Measurements from ENCODE around the gene HHIP.

The HHIP gene

DNA sequence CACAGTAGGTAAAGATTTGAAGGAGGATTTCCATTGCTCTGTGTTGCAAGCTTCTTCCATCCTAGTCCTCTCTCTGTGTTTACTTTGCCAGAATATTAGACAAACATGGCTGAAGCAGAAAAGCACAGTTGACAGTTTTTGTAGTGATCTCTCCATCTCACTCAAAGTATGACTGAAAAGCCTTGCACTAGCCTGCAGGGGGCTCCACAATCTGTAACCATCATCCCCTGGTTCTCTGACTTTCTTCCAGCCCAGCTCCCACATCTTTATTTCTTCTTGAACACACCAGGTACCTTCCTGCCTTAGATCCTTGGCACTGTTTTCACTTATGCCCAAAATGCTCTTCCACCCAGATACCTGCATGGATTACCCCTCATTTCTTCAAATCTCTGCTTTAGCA, 34.1 kb upstream of the HHIP start:
- H3K27me3 ChIP-seq (ENCODE audit: insufficient read depth, low read length), result no peaks in the 10 kb centered on the region
- H3K79me2 ChIP-seq (ENCODE audit: insufficient read depth, low read length), result no peaks in the 10 kb centered on the region
- H3K4me3 ChIP-seq (ENCODE audit: low read depth, low read length, poor library complexity, severe bottlenecking), result no peak overlapping the region
- TF ChIP-seq EZH2 (IDR thresholded peaks at IDR 0.05; ENCODE audit: borderline replicate concordance, low read length), result no peak
- TF ChIP-seq, protein P1, sequence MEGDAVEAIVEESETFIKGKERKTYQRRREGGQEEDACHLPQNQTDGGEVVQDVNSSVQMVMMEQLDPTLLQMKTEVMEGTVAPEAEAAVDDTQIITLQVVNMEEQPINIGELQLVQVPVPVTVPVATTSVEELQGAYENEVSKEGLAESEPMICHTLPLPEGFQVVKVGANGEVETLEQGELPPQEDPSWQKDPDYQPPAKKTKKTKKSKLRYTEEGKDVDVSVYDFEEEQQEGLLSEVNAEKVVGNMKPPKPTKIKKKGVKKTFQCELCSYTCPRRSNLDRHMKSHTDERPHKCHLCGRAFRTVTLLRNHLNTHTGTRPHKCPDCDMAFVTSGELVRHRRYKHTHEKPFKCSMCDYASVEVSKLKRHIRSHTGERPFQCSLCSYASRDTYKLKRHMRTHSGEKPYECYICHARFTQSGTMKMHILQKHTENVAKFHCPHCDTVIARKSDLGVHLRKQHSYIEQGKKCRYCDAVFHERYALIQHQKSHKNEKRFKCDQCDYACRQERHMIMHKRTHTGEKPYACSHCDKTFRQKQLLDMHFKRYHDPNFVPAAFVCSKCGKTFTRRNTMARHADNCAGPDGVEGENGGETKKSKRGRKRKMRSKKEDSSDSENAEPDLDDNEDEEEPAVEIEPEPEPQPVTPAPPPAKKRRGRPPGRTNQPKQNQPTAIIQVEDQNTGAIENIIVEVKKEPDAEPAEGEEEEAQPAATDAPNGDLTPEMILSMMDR (IDR thresholded peaks at IDR 0.05; ENCODE audit: low read length), result peak; percentile 52; the same call in 1 of the 2 replicates
- H3K36me3 ChIP-seq (ENCODE audit: insufficient read depth, low read length), result no peaks in the 10 kb centered on the region
- no peaks in the 10 kb centered on the region for H3K9me3 ChIP-seq (ENCODE audit: low read length)
- H3K4me2 ChIP-seq (ENCODE audit: low read length), result no peak overlapping the region
- H3F3A ChIP-seq (ENCODE audit: insufficient read depth, low read length), result no peaks in the 10 kb centered on the region
- no peak overlapping the region for H3K27ac ChIP-seq (ENCODE audit: low read depth, low read length, poor library complexity, severe bottlenecking)
- H3K4me1 ChIP-seq (ENCODE audit: insufficient read depth, low read length, severe bottlenecking), result no peaks in the 10 kb centered on the region
- H3K9ac ChIP-seq (ENCODE audit: low read length), result no peak overlapping the region
- no peaks in the 10 kb centered on the region for H3K9me2 ChIP-seq (ENCODE audit: low read depth, low read length)
- H2AFZ ChIP-seq (ENCODE audit: low read length), result no peak overlapping the region
- no peaks in the 10 kb centered on the region for H4K20me1 ChIP-seq (ENCODE audit: insufficient read depth, low read length)

DNA sequence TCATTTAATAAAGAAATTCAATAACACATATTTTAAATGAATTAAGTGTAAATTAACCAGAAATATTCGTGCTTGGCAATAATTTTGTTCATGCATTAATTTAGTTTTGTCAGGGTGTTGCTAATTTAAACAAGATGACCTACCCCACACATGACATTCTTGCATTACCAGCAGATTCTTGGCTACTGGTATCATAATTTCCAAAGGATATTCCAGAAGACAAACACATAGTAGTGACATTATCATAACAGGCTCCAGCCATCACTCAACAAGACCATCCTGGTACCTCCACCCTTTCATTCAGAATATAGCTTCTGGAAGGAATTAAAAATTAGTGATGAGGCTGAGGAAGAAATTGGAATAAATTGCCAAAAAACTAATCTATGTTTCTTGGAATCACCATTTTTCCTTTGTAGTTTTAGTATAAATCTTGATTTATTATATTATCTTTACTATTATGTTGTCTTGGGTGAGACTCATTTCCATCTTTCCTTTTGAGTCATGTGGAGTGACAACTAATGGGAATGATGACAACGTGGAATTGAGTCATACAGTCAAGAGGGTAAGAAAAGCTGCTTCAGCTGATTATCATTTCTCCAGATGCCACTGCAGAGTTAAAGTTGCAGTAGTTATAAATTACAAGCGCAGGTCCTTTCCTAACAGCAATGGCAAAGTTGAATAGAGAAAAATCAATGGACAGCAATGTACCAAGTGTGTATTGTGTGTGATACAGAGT, 30.9 kb upstream of the HHIP start:
- H3K27ac ChIP-seq (ENCODE audit: low read depth, low read length, poor library complexity, severe bottlenecking), result no peak overlapping the region
- no peak overlapping the region for H3K4me2 ChIP-seq (ENCODE audit: low read length)
- no peak overlapping the region for H2AFZ ChIP-seq (ENCODE audit: low read length)
- no peaks in the 10 kb centered on the region for H3K79me2 ChIP-seq (ENCODE audit: insufficient read depth, low read length)
- H4K20me1 ChIP-seq (ENCODE audit: insufficient read depth, low read length), result no peaks in the 10 kb centered on the region
- no peaks in the 10 kb centered on the region for H3K4me1 ChIP-seq (ENCODE audit: insufficient read depth, low read length, severe bottlenecking)
- no peaks in the 10 kb centered on the region for H3K9me3 ChIP-seq (ENCODE audit: low read length)
- H3K36me3 ChIP-seq (ENCODE audit: insufficient read depth, low read length), result no peaks in the 10 kb centered on the region
- no peaks in the 10 kb centered on the region for H3K27me3 ChIP-seq (ENCODE audit: insufficient read depth, low read length)
- H3K9me2 ChIP-seq (ENCODE audit: low read depth, low read length), result no peaks in the 10 kb centered on the region
- H3K9ac ChIP-seq (ENCODE audit: low read length), result no peak overlapping the region
- TF ChIP-seq, protein P1 (IDR thresholded peaks at IDR 0.05; ENCODE audit: low read length), result no peak
- TF ChIP-seq EZH2 (IDR thresholded peaks at IDR 0.05; ENCODE audit: borderline replicate concordance, low read length), result no peak
- no peaks in the 10 kb centered on the region for H3F3A ChIP-seq (ENCODE audit: insufficient read depth, low read length)
- no peak overlapping the region for H3K4me3 ChIP-seq (ENCODE audit: low read depth, low read length, poor library complexity, severe bottlenecking)

DNA sequence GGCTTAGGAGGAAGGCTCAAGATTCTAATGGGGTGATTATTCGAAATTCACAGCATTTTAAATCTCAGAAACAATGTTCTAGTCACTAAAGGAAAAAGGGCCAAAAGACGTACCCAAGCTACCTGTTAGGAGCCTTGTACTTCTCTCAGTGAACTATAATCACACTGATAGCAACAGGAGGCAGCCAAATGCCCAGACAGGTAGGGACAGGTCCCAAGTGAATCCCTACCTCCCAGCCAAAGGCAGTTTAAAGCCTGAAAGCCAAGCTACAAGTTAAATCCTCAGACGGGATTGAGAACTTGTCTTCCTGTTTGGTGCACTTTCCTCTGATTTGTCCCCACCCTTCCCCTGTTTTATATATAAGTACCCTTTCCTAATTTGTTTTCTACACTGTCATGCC, 24.3 kb upstream of the HHIP start:
- H4K20me1 ChIP-seq (ENCODE audit: insufficient read depth, low read length), result no peaks in the 10 kb centered on the region
- no peaks in the 10 kb centered on the region for H3K79me2 ChIP-seq (ENCODE audit: insufficient read depth, low read length)
- no peak overlapping the region for H3K4me3 ChIP-seq (ENCODE audit: low read depth, low read length, poor library complexity, severe bottlenecking)
- no peaks in the 10 kb centered on the region for H3K36me3 ChIP-seq (ENCODE audit: insufficient read depth, low read length)
- no peaks in the 10 kb centered on the region for H3K9me3 ChIP-seq (ENCODE audit: low read length)
- no peaks in the 10 kb centered on the region for H3K4me1 ChIP-seq (ENCODE audit: insufficient read depth, low read length, severe bottlenecking)
- no peaks in the 10 kb centered on the region for H3K9me2 ChIP-seq (ENCODE audit: low read depth, low read length)
- H3K27ac ChIP-seq (ENCODE audit: low read depth, low read length, poor library complexity, severe bottlenecking), result no peak overlapping the region
- H2AFZ ChIP-seq (ENCODE audit: low read length), result no peak overlapping the region
- no peaks in the 10 kb centered on the region for H3F3A ChIP-seq (ENCODE audit: insufficient read depth, low read length)
- no peaks in the 10 kb centered on the region for H3K27me3 ChIP-seq (ENCODE audit: insufficient read depth, low read length)
- no peak overlapping the region for H3K9ac ChIP-seq (ENCODE audit: low read length)
- H3K4me2 ChIP-seq (ENCODE audit: low read length), result no peak overlapping the region
- TF ChIP-seq EZH2 (IDR thresholded peaks at IDR 0.05; ENCODE audit: borderline replicate concordance, low read length), result no peak
- TF ChIP-seq, protein P1 (IDR thresholded peaks at IDR 0.05; ENCODE audit: low read length), result no peak
